PFSK-1 (cell line): ENCODE data around the gene SHOX.

Experiments used
- FOXP2 ChIP-seq: optimal IDR thresholded peaks from 2 replicates; pipeline ENCODE3; 2011; ENCODE audit warnings: borderline replicate concordance, control low read depth, inconsistent platforms; ENCODE audit not compliant: insufficient read depth; ENCODE audit errors: extremely low read length, extremely low read depth
- POLR2AphosphoS5 ChIP-seq: IDR thresholded peaks from 2 replicates; pipeline ENCODE4 v1.6.1; 2012; ENCODE audit warnings: low read depth, mild to moderate bottlenecking, control low read depth, low read length, moderate library complexity
- SIN3A ChIP-seq: IDR thresholded peaks from 2 replicates; pipeline ENCODE4 v1.6.1; 2012; ENCODE audit warnings: mild to moderate bottlenecking, low read length, moderate library complexity, borderline replicate concordance; ENCODE audit not compliant: insufficient read depth
- TAF1 ChIP-seq: IDR thresholded peaks from 2 replicates; pipeline ENCODE4 v1.6.1; 2012; ENCODE audit warnings: low read length, control low read depth, borderline replicate concordance; ENCODE audit not compliant: insufficient read depth
- TF ChIP-seq, protein P1 (sequence below), 2 experiments: IDR thresholded peaks; 2 replicates each; pipeline versions ENCODE4 v1.6.1 to v1.8.0; 2011 to 2012; ENCODE audit warnings: low read depth in 2 of 2, low read length in 2 of 2, control low read depth in 1 of 2, inconsistent platforms in 1 of 2, mild to moderate bottlenecking in 1 of 2, moderate library complexity in 1 of 2; ENCODE audit not compliant: insufficient read depth in 1 of 2

SHOX gene

GRCh38 chrX:617891-618290 lies 12.7 kb upstream of the SHOX start:
- TF ChIP-seq, protein P1, sequence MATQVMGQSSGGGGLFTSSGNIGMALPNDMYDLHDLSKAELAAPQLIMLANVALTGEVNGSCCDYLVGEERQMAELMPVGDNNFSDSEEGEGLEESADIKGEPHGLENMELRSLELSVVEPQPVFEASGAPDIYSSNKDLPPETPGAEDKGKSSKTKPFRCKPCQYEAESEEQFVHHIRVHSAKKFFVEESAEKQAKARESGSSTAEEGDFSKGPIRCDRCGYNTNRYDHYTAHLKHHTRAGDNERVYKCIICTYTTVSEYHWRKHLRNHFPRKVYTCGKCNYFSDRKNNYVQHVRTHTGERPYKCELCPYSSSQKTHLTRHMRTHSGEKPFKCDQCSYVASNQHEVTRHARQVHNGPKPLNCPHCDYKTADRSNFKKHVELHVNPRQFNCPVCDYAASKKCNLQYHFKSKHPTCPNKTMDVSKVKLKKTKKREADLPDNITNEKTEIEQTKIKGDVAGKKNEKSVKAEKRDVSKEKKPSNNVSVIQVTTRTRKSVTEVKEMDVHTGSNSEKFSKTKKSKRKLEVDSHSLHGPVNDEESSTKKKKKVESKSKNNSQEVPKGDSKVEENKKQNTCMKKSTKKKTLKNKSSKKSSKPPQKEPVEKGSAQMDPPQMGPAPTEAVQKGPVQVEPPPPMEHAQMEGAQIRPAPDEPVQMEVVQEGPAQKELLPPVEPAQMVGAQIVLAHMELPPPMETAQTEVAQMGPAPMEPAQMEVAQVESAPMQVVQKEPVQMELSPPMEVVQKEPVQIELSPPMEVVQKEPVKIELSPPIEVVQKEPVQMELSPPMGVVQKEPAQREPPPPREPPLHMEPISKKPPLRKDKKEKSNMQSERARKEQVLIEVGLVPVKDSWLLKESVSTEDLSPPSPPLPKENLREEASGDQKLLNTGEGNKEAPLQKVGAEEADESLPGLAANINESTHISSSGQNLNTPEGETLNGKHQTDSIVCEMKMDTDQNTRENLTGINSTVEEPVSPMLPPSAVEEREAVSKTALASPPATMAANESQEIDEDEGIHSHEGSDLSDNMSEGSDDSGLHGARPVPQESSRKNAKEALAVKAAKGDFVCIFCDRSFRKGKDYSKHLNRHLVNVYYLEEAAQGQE (IDR thresholded peaks at IDR 0.05; ENCODE audit: insufficient read depth in 1 of 2, low read depth in 2 of 2, low read length in 2 of 2) = no peak
- TF ChIP-seq FOXP2 (no peak), SIN3A (no peak), TAF1 (no peak), POLR2AphosphoS5 (no peak)

DNA sequence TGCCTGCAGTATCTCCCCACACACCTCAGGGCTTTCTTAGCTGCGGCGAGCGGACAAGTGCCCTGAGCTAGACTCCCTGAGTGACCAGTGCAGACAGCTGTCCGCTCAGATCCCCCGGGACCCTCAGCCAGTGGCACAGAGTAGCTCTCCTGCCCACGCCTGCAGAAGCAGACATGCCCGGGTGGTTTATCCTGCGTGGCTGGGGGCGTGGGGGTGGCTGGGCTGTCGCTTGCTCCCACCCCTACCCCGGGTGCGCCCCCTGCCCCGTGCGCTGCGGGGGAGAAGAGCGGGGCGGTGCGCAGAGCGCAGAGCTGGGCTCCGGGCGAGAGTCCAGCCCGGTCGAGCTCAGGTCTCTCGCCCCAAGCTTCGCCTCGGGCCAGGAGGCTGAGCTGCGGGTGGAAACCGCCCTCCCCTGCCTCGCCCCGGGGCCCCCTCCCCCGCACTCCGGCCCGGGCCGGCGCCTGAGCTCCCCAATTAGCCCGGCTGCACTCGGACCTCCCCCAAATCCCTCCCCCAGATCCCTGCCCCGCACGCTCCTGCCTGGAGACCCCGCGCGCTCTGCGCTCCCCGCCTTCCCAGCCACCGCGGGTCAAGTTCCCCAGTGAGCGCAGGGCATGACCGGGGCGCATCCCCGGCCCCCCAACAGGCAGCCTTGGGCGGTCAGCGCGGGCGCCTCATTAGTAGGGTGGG lies 11.7 kb upstream of the SHOX start:
- no peak for TF ChIP-seq POLR2AphosphoS5
- TF ChIP-seq, protein P1 (IDR thresholded peaks at IDR 0.05; ENCODE audit: insufficient read depth in 1 of 2, low read depth in 2 of 2, low read length in 2 of 2) = no peak
- no peak for TF ChIP-seq FOXP2
- TF ChIP-seq TAF1 = no peak
- TF ChIP-seq SIN3A = no peak

- TF ChIP-seq FOXP2 = no peak
- TF ChIP-seq, protein P1 (IDR thresholded peaks at IDR 0.05; ENCODE audit: insufficient read depth in 1 of 2, low read depth in 2 of 2, low read length in 2 of 2) = no peak
- TF ChIP-seq TAF1 = no peak
- TF ChIP-seq POLR2AphosphoS5 = no peak
- no peak for TF ChIP-seq SIN3A
These were observed 11.2 kb upstream of the SHOX start for GRCh38 chrX:619451-619811.

GRCh38 chrX:619812-620531 lies 10.6 kb upstream of the SHOX start:
- TF ChIP-seq, protein P1 (IDR thresholded peaks at IDR 0.05; ENCODE audit: insufficient read depth in 1 of 2, low read depth in 2 of 2, low read length in 2 of 2) = no peak
- no peak for TF ChIP-seq FOXP2
- no peak for TF ChIP-seq POLR2AphosphoS5
- no peak for TF ChIP-seq SIN3A
- no peak for TF ChIP-seq TAF1
